NCI-H1105 treated with DMSO at 0.1 percent for 48 hours (cell line): ENCODE measurements around the gene GRB2.
"Not testable (repeated sequence)": the region's sequence is repeated elsewhere in the genome, so short reads cannot be mapped to it uniquely, and the experiment has no call there.

Experiments used
- DNase-seq: peaks from one replicate; lab custom pipeline; 2025; lab: John Stamatoyannopoulos, UW

The GRB2 gene

DNA sequence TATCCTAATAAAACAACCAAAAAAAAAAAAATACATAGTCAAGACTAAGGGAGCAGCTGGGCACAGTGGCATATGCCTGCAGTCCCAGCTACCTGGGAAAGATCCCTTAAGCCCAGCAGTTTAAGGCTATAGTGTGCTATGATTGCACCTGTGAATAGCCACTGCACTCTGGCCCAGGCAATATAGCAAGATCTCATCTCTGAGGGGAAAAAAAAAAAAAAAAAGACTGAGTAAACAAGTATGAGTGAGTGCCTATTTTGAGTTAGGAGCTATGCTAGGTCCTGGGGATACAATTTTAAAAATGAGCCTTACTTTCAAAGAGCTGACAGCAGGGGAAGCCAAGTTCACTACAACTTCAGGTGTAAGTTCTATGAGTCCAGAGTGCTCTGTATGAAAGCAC, 55.4 kb downstream of the GRB2 start:
- no peak for DNase-seq

DNA sequence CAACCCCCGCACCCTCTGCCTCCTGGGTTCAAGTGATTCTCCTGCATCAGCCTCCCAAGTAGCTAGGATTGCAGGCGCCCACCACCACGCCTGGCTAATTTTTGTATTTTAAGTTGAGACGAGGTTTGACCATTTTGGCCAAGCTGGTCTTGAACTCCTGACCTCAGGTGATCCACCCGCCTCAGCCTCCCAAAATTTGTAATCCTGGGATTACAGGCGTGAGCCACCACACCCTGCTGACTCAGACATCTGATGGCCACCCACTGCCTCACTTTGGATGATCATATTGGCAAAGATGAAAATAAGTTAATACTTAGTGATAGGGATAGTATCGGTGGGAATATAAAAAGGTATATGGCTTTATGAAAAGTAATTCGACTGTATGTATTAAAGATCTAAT, 55.9 kb downstream of the GRB2 start:
- no peak for DNase-seq

DNA sequence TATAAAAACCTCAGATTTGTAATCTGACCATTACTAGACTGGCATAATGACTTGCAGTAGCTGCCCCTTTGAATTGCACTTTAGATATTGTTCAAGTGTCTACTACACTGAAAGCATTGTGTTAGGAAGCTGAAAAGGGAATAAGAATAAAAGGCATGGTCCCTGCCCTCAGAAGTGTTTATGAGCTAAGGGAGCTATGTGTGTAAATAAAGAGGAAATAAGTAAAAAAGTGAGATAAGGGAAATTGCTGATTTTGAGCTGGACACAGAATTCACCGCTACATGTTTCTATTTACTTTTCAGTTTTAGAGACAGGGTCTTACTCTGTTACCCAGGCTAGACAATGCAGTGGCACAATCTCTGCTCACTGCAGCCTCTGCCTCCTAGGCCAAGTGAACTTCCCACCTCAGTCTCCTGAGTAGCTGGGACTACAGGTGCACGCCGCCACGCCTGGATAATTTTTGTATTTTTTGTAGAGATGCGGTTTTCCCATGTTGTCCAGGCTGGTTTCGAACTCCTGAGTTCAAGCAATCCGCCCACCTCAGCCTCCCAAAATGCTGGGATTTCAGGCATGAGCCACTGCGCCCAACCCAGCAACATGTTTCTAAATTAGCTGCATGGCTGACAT, 57.0 kb downstream of the GRB2 start:
- no peak for DNase-seq

DNA sequence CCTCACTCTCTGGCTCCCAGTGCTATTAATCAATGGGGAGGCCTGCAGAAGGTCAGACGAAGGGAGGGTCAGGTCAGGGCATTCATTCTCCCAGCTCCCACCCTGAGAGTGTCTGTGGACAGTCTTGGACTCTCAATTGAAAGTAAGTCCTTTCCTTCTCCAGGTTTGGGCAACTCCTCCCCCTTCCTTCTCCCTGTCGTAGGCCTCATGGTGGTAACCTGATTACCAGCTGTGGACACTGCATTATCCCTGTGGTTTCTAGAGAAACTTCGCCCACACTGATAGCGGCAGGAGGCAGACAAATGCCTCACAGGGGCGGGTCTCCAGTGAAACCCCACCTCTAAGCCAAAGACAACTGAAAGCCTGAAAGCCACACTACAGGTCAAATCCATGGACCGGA, 58.6 kb downstream of the GRB2 start:
- DNase-seq, result no peak

DNA sequence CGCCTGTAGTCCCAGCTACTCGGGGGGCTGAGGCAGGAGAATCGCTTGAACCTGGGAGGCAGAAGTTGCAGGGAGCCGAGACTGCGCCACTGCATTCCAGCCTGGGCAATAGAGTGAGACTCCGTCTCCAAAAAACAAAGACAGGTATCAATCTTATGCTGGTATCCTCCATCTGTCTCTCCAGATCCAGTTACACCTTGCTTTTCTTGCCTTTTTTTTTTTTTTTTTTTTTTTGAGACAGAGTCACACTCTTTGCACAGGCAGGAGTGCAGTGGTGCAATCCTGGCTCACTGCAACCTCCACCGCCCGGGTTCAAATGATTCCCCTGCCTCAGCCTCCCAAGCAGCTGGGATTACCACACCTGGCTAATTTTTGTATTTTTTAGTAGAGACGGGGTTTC, 59.1 kb downstream of the GRB2 start:
- DNase-seq, result not testable (repeated sequence)

DNA sequence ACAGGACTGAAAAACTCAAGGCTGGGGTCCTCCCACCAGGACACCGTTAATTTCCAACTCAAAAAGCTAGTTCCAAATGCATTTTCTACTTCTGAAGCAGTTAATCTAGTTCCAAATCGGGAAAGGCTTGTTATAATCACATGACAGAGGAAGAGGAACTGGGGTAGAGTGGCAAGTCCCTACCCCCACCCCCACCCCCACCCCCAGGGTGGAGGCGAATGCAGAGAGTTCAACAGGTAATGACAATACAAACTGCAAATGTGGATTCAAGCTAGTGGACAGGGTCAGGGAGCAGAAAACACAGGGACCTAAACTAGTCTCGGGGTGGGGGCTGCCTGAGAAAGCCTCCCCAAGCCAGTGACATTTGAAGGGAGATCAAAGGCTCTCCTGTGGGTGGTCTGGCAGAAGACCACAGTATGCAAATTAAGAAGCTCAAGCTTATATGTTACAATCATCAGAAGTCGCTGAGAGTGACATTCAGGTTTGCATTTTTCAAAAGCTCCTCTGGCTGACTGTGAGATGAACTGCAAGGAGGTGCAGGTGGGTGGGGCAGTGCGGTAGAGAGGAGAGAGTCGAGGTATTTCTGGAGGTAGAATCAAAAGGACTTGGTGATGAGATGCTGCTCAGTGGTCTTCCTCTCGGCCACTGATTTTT, 59.8 kb downstream of the GRB2 start:
- no peak for DNase-seq

DNA sequence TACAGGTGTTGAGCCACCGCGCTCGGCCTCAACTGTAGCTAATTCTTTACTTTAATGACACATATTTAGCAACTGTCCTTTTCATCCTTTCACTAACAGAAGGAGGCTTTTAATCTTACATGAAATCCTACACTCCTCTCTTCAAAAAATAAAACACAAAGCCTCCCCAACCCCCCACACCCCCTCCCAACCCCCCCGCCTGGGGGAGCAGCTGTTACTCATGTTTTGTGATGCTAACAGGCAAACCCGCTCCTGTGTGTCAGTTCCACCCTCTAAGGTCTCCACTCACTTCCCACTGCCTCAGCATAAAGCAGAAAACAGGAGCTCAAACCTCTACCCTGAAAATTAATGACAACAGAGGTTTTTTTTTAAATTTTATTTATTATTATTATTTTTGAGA, 60.8 kb downstream of the GRB2 start:
- DNase-seq, result no peak

DNA sequence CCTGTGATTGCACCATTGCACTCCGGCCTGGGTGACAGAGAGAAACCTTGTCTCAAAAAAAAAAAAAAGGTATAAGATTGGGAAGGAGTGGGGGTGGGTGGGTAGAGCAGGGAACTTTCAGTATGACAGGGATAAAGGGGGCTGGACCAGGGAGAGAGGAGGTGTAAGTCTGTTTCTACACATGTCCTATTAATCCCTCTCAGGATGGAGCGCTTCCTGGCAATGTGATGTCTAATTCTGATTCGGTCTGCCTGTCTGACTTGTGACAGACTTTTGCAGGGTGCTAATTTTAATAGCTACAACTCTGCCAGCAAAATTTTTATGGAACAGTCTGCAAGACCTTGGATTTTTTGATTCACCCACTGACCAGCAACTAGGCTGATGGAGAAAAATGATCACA, 62.5 kb downstream of the GRB2 start:
- DNase-seq, result no peak

DNA sequence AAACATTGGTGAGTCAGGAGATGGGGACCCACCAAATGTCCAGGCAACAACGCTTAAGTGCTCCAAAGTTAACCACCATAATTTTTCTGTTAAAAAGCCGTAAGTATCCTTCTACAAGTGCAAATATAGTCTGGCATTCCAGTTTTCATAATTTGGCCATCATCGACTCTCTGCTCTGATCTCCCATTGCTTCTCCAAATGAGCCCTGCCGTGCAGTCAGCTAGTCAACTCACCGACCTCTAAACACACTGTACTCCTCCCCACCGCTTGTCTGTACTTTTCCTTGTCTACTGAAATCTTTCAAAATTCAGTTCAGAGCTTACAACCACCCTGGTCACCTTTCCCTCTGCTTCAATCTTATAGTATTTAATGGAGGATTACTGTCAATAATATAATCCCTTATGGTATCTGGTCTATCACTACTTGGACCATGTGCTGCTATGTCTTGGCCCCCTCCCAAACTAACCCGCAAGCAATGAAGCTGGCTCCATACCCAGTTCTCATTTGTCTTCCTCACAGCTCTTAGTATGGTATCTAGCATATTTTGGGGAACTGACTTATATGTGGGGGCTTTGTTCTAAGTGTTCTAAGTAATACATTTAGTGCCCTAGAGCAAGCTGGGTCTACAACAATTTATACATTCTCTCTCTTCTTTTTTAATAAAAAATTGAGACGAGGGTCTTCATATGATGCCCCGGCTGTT, 63.5 kb downstream of the GRB2 start:
- DNase-seq, result no peak

DNA sequence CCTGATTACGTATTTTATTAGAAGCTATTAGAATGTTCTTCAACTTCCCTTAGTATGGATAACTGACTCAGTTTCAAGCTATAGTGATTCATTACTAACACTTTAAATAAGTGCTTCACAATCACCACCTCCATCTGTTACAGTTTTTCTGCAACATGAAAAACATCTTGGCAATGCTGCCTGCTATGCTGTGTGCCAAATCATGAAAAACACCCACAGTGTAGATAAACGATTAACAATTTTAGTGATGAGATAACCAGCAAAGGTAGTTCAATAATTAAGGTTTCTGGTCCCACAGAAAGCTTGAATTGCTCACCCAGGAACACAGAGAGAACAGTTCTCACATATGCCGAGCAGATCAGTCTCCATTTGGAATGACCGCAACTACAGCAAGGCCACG, 64.8 kb downstream of the GRB2 start:
- DNase-seq, result no peak

DNA sequence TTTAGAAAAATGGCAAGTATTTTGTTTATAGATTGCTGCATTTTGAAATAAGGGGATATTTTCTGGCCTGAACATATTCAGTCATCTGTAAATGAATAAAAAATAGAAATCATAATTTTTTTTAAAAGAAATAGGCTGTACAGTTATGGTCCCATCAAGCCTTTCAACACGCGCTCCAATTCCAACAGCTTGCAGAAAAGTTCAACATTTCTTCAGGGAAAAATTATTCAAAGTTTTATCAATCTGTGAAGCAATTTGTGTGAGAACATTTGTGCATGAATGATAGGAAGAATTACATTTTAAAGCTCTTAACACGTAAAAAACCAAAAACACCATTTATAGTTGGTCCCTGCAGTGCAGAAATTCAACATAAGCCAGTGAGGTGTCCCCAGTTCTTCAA, 65.5 kb downstream of the GRB2 start:
- no peak for DNase-seq

DNA sequence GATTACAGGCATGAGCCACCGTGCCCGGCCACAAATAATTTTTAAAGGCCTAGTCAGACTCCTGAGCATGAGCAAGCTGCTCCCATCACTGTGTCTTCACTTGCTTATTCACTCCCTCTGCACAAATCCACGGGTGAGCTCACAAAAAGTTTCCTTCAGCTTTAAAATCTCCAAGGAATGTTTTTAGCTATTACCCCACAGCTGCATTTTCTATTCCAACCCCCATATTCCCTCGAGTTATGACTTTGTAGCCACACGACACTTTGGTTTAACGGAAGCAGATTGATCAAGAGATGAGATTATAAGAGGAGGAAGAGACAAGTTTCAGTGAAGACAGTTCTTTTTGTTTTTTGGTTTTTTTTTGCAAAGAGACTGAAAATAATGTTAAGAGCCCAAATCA, 67.1 kb downstream of the GRB2 start:
- no peak for DNase-seq

DNA sequence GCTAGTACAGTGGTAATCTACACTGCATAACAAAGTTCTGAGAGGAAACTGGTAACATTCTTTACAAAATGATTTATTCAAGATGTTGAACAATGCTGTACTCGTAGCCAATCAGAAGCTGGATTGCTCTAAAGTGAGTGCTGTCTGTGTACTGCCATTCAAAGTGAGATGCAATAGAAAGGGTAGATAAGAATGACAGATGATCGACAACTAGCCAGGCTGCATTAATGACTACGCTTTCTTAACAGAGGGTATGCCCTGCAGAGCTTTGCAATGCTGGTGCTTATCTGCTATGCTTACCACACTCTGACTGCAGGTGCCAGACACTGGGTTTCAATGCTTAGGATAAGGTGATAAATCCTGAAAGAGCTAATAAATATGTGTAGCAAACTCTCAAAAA, 70.2 kb downstream of the GRB2 start:
- DNase-seq, result no peak

DNA sequence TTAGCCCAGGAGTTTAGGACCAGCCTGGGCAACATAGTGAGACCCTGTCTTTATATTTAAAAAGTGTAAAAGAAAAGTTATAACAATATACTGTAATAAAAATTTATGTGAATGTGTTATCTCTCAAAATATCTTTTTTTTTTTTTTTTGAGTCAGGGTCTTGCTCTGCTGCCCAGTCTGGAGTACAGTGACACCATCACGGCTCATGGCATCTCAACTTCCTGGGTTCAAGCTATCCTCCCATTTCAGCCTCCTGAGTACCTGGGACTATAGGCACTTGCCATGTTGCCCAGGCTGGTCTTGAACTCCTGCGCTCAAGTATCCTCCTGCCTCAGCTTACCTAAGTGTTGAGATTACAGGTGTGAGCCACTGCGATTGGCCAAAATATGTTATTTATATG, 70.8 kb downstream of the GRB2 start:
- no peak for DNase-seq

DNA sequence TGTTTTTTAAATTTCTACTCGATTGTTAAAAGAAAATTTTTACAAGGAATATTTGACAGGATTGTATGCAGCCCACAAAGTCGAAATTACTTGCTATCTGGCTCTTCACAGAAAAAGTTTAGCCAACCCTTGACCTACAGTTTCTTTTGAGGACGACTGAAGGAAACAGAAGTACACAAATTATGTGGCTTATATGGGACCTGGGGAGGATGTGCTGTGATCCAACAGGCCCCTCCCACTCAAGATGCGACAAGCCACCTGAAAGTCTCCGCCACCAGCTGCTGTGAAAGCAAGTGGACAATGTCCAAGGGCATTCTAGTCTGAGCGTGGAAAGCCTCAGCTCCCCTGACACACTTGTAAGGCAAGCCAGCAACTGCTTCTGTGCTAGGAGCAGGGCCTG, 73.8 kb downstream of the GRB2 start:
- DNase-seq, result no peak

DNA sequence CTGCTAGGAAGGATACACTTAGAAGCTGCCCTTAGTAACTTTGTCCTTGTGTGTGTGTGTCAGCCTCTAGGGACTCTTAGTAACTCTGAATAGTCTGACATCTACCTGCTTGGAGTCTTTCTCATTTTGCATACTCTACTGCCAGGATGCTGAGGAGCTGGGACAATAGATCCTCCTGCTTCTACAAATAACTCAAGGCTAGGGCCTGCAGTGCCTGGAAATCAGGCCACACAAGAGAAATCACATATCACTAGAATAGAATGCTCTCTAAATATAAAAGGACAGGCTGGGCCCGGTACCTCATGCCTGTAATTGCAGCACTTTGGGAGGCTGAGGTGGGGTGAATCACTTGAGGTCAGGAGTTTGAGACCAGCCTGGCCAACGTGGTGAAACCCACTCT, 77.7 kb downstream of the GRB2 start:
- DNase-seq, result no peak

DNA sequence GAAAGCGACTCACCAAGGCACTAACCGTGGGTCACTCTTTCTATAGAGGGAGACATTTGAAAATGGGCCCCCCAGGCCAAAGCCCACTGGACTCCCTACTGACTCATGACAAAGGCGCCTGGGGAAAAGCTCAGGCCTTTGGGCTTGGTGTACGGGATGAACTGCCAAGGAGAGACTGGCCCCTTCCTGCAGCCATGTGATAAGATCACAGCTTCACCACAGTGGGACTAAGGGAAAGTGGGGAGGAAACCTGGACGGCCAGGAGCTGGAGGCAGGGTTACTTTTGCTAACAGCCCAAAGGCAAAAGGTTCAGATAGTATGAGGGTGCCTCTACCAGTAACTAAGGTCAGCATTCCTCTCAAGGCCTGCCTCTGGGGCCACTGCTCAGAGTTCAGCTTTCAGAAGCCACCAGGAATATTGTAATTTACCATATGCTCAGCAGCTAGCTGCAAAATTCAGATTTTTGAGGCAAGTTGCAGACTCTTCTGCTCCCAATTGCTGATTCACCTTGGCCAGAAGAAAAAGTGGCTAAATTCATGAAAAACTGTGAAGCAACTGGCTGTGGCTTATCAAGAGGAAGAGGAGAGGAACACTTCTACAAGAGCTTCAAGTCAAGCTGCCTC, 79.1 kb downstream of the GRB2 start:
- no peak for DNase-seq

DNA sequence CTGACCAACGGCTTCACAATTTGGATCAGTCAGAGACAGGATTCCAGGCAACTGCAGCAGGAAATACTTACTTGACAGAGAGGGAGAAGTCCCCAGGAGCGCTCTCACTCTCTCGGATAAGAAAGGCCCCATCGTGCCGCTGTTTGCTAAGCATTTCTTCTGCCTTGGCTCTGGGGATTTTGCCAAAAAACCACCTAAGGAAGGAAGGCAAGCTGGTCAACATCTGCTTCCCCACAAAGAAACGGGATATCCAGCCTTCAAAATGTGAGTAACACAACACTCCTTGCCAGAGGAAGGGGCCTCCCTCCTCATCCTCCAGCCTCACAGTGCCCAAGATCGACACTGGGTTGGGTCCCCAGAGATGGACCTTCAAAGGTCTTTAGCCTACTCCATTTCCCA, 79.7 kb downstream of the GRB2 start:
- DNase-seq, result no peak

DNA sequence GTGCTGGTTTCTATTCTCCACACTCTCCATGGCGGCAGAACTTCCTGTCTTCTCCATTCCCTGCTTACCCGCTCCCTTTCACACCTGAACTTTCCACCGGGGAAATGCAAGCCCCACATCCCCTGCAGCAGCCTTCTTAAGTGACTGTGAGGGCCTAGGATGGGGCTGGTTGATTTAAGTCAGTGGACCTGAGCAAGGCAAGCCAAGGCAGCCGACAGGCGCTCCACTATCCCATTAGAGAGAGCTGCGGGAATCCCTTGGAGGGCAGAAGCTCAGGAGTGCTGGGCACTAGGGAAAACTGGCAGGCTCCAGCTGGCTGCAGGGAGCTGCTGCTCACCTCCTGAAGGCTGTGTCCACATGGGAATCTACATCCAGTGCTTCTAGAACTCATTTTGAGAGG, 80.1 kb downstream of the GRB2 start:
- no peak for DNase-seq

DNA sequence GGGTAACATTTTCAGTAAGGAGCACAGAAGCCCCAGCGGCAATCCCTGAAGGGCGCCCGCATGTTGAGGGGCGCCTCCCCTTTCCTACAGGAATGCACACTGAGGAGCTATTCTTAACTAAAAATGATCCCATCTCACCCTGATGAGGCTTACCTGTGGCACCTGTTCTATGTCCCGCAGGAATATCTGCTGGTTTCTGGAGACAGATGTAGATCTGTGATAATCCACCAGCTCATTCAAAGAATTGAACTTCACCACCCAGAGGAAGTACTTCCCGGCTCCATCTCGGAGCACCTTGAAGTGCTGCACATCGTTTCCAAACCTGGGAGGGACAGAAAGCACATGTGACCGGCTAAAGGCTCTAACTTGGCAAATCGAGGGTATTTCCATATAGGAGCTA, 84.0 kb downstream of the GRB2 start:
- no peak for DNase-seq

DNA sequence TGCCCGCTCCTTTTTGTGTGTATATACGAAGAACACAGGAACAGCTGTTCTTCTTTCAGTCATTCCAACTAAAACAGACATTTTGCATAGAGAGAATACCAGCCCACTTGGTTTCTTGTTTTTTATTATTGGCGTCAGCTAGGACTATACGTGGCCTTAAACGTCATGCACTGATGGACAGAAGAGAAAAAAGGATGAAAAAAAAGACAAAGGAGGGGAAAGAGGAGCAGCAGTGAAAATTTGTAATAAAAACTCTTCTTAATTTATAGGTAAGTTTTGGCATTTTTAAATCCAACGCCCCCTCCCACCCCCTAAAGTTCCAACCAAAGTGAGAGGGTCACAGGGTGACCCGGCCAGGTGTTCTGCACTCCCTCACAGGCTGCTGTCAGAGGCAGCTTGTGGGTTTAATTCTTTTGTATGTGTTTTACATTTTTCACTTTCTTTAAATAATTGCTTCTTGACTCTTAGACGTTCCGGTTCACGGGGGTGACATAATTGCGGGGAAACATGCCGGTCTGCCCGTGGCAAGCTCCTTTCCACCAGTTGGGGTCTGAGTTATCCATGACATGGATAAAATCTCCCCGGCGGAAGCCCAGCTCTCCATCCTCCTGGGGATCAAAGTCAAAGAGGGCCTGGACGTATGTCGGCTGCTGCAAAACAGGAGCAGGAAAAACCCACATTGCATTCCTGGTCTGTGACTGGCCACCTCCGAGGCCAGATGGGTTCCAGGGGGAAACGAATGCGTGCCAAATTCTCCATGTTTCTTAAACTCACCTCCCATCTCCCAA, 85.4 kb downstream of the GRB2 start:
- no peak for DNase-seq

DNA sequence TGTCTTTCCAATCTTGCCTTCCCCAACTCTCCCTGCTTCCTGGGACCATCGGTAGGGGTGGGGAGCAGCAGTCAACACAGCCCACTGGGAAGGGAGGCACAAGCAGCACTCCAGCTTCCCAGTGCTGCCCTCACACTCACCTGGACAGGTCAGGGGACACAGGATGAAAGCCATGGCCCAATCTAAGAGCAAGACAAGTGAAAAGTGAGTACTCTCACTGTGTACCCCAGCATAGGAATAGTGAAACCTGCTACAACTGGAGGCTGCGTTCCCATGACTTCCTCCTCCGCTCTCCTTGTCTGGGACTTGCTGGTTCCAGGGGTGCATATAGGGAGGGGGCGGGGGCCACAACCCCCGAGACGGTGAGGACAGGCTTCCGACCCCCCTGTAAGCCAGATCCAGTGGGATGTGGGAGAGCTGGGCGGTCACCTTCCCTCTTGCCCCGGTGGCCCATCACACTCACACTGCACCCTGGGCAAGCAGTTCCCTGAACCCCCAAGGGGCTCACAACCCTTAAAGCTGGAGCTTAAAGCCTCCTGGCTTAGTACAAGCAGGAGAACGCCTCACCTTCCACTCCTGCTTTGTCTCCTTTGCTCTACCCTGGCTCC, 86.8 kb downstream of the GRB2 start:
- no peak for DNase-seq
